ENCODE data around the gene ZNF155.

ZNF155 gene

DNA sequence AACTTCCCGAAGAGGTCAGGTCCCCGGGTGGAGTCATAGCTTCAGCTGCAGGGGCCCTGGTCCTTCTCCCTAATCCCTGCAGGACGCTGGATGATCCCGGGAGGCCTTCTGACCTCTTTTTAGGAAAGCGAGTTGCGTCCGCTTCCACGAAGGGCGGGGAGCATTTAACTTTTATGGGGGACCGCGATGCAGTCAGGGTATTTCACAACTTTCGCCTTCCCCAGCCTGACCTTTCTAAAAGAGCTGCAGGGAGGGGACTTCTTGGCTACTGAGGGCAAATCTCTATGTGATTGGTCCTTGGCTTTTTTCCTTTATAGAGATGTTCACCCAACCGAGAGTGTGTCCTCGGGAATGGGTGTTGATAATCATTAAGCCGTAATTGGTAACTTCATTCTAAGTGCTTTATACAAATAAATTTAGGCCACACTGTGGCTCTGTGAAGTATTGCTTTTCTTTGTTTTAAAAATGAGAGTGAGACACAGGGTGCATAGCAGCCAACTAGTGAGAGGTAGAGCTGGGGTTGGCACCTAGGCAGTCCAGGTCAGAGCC lies 19.5 kb downstream of the ZNF155 start:
- peak; percentile 7 for DNase-seq (ENCODE audit: low spot score)

DNA sequence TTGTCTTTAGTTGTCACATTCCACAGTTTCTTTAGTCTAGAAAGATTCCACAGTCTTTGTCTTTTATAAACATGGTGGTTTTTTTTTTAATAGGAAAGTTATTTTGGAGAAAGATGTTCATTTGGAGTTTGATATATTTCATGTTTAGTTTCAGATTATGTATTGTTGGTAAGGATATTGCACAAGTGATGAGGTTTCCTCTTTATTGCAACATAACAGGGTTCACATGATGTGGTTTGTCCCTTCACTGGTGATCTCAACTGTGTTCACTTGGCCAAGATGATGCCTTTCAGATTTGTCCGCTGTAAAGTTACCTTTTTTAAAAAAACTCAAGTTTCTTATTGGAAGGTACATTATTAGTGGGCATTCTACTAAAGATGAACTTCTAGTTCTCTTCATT lies 22.0 kb downstream of the ZNF155 start:
- no peak for DNase-seq (ENCODE audit: low spot score)

DNA sequence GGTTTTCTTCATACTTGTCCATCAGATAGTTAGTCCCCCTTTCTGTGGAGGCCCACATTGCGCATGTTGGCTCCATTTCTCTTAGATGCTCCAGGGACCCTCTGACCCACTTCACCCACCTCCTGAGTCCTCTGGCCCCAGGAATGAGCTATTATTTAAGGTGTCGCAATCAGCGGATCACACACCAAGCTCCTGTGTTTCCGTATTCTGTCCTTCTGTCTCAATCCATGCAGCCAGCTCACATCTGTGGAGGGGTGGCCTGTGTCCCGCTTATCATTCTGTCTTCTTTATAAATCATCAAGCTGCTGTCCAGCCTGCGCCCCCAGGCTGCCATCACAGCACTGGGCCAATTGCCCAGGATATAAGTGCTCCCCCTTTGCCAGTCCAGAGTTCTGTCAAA lies 23.5 kb downstream of the ZNF155 start:
- DNase-seq (ENCODE audit: low spot score) = no peak

DNA sequence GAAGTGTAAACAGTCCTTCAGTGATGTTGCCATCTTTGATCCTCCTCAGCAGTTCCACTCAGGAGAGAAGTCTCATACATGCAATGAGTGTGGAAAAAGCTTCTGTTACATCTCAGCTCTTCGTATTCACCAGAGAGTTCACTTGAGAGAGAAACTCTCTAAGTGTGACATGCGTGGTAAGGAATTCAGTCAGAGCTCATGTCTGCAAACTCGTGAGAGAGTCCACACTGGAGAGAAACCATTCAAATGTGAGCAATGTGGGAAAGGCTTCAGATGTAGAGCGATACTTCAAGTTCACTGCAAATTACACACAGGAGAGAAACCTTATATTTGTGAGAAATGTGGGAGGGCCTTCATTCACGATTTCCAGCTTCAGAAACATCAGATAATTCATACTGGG lies 26.5 kb downstream of the ZNF155 start:
- no peak for DNase-seq (ENCODE audit: low spot score)

DNA sequence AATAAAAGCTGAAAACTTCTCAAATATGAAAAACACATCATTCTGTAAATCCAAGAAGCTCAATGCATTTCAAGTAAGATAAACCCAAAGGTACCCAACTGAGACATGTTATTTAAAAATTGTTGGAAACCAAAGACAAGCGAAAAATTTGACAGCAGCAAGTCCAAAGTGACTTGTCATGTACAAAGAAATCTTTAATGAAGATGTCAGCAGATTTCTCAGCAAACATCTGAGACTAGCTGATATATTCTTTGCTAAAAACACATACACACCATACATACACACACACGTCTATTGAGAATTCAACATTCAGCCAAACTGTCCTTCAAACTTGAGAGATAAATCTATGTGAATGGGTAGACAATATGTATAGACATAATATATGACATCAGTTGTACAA lies 35.5 kb downstream of the ZNF155 start:
- no peak for DNase-seq (ENCODE audit: low spot score)

DNA sequence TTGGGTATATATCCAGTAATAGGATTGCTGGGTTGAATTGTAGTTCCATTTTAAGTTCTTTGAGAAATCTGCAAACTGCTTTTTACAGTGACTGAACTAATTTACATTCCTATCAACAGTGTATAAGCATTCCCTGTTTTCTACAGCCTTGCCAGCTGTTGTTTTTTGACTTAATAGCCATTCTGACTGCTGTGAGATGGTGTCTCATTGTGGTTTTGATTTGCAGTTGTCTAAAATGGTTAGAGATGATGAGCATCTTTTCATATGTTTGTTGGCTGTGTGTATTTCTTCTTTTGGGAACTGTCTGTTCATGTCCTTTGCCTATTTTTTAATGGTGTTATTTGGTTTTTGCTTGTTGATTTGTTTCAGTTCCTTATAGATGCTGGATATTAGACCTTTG lies 37.2 kb downstream of the ZNF155 start:
- DNase-seq (ENCODE audit: low spot score) = no peak

DNA sequence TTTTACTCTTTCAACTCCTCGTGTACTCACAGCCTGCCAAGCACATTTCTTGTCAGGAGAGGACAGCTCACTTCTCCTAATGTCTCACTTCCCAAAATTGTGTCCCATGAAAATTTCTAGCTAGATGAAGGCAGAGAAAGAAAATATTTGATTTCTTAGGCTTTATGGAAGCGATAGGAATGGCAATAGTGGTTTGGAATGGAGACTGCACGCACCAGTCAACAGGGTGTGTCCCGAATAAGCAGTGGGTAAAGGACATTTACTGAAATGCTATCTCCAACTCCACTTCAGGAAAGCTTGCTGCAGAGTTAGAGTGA lies 40.9 kb downstream of the ZNF155 start:
- DNase-seq (ENCODE audit: low spot score) = no peak

DNA sequence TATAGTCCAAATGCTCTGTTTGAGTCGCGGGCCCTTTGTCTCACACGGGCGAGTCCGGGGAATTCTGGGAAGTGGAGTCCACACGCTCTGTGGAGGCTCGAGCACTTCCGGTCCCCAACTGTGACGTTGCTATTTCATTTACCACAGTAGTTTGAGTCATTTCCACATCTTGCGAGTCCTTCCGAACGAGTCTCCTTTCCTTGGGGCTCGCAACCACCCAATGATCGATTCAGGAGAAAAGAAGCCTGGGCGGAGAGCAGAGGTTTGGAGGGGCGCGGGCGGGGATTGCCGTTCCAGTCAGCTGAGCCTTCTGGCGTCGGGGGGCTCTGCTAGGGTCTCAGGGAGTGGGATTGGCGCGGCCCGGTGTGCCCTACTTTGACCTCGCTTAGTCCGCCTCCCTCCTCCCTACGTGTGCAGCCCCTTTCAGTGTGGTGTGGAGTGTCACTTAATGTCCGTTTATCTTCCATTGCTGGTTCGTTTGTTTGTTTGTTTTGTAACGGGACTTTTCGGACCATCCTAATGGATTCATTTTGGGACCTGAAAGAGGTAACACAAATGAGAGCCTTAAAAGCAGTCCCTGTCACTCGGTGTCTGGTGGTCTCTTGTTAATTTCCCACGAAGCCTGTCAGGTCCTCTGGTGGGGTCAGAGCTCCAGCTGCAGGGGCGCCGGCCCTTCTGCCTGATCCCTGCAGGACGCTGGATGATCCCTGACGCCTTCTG lies 41.4 kb downstream of the ZNF155 start, which contains the start of gene ZNF222:
Gene ZNF222, plus strand, starts transcription at position 163 of the 720 bp plus-strand sequence. Its CDS starts 58 bp downstream, at position 221.
- peak; percentile 81 for DNase-seq (ENCODE audit: low spot score)

DNA sequence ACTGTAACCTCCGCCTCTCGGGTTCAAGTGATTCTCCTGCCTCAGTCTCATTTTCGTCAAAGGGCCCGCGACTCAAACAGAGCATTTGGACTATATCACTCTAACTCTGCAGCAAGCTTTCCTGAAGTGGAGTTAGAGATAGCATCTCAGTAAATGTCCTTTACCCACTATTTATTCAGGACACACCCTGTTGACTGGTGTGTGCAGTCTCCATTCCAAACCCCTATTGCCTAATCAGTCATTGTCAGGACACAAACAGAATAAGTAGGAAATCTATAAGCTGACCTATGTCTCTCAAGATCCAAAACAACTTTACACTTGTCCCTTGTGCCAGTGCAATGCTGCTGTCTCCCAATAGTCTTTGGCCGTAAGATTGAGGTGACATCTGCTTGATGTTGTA lies 42.6 kb downstream of the ZNF155 start:
- DNase-seq (ENCODE audit: low spot score) = no peak

DNA sequence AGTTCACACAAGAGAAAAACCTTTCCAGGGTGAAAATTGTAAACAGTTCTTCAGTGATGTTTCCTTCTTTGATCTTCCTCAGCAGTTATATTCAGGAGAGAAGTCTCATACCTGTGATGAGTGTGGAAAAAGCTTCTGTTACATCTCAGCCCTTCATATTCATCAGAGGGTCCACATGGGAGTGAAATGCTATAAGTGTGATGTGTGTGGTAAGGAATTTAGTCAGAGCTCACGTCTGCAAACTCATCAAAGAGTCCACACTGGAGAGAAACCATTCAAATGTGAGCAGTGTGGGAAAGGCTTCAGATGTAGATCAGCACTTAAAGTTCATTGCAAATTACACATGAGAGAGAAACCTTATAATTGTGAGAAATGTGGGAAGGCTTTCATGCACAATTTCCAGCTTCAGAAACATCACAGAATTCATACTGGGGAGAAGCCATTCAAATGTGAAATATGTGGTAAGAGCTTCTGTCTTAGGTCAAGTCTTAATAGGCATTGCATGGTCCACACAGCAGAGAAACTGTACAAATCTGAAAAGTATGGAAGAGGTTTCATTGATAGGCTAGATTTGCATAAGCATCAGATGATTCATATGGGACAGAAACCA lies 48.1 kb downstream of the ZNF155 start:
- no peak for DNase-seq (ENCODE audit: low spot score)

DNA sequence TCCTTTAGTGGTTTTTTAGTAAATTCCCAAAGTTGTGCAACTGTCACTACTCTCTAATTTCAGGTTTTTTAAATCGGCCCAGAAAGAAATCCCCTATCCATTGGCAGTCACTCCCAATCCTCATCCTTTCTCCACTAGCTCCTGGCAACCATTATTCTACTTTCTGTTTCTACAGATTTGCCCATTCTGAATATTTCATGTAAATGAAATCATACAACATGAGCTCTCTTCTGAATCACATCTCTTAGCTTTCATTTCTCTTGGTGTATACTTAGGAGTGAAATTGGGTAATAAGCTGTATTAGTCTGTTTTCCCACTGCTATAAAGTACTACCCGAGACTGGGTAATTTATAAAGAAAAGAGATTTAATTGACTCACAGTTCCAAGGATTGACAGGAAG lies 58.2 kb downstream of the ZNF155 start:
- DNase-seq (ENCODE audit: low spot score) = no peak
